ENCODE results near the gene LAMC2.

LAMC2 gene

GRCh38 chr1:183237046-183237445 is 51.0 kb downstream of the LAMC2 start:
- Histone ChIP-seq H3F3A (ENCODE audit: insufficient read depth) (no peaks in the 10 kb centered on the region), H4K20me1 (ENCODE audit: low read depth, low read length) (no peaks in the 10 kb centered on the region), H3K9ac (ENCODE audit: low read length) (no peak overlapping the region), H3K79me2 (ENCODE audit: insufficient read depth, low read length) (no peaks in the 10 kb centered on the region), H3K4me3 (ENCODE audit: insufficient read depth, low read length, poor library complexity, severe bottlenecking) (no peak overlapping the region), H3K27me3 (ENCODE audit: low read length) (no peaks in the 10 kb centered on the region), H3K9me2 (replicated peaks; ENCODE audit: insufficient read depth, low read length) (no peaks in the 10 kb centered on the region), H3K36me3 (ENCODE audit: low read length) (no peaks in the 10 kb centered on the region), H3K4me2 (ENCODE audit: low read depth, low read length, poor library complexity, severe bottlenecking) (no peak overlapping the region), H3K27ac (ENCODE audit: low read depth, low read length) (no peak overlapping the region), H2AFZ (ENCODE audit: low read depth, low read length, severe bottlenecking) (no peak overlapping the region), H3K9me3 (ENCODE audit: insufficient read depth, low read length) (no peaks in the 10 kb centered on the region)
- no peak for TF ChIP-seq EZH2phosphoT487 (conservative IDR thresholded peaks at IDR 0.05; ENCODE audit: low read length)
- TF ChIP-seq, protein P1, sequence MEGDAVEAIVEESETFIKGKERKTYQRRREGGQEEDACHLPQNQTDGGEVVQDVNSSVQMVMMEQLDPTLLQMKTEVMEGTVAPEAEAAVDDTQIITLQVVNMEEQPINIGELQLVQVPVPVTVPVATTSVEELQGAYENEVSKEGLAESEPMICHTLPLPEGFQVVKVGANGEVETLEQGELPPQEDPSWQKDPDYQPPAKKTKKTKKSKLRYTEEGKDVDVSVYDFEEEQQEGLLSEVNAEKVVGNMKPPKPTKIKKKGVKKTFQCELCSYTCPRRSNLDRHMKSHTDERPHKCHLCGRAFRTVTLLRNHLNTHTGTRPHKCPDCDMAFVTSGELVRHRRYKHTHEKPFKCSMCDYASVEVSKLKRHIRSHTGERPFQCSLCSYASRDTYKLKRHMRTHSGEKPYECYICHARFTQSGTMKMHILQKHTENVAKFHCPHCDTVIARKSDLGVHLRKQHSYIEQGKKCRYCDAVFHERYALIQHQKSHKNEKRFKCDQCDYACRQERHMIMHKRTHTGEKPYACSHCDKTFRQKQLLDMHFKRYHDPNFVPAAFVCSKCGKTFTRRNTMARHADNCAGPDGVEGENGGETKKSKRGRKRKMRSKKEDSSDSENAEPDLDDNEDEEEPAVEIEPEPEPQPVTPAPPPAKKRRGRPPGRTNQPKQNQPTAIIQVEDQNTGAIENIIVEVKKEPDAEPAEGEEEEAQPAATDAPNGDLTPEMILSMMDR (IDR thresholded peaks at IDR 0.05; ENCODE audit: insufficient read depth, low read length, poor library complexity, severe bottlenecking): no peak

- H3K36me3 ChIP-seq (ENCODE audit: low read length): no peaks in the 10 kb centered on the region
- no peak overlapping the region for H3K27ac ChIP-seq (ENCODE audit: low read depth, low read length)
Measured at GRCh38 chr1:183238071-183238470, 52.0 kb downstream of the LAMC2 start.

DNA sequence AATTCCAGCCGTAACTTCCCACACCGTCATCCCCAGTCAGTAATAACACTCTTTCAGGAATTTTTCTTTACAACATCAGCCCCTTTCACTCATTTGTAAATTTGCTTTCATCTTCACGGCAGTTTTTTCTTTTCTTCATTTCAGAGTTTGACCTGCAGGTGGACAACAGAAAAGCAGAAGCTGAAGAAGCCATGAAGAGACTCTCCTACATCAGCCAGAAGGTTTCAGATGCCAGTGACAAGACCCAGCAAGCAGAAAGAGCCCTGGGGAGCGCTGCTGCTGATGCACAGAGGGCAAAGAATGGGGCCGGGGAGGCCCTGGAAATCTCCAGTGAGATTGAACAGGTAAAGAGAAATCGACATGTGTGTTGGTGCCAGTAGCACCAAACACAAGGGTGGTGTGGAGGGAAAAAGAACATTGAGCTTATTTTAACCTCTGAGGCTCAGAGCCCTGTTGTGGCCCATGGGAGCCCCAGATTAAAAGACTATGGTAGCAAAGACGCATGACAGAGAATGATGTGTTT is 53.2 kb downstream of the LAMC2 start:
- no peaks in the 10 kb centered on the region for H3K79me2 ChIP-seq (ENCODE audit: insufficient read depth, low read length)
- H3K36me3 ChIP-seq (ENCODE audit: low read length): no peaks in the 10 kb centered on the region
- TF ChIP-seq EZH2phosphoT487 (conservative IDR thresholded peaks at IDR 0.05; ENCODE audit: low read length): no peak
- TF ChIP-seq, protein P1 (IDR thresholded peaks at IDR 0.05; ENCODE audit: insufficient read depth, low read length, poor library complexity, severe bottlenecking): no peak
- no peaks in the 10 kb centered on the region for H3F3A ChIP-seq (ENCODE audit: insufficient read depth)
- no peaks in the 10 kb centered on the region for H3K9me2 ChIP-seq (replicated peaks; ENCODE audit: insufficient read depth, low read length)
- no peak overlapping the region for H3K9ac ChIP-seq (ENCODE audit: low read length)
- H3K27me3 ChIP-seq (ENCODE audit: low read length): no peaks in the 10 kb centered on the region
- H3K27ac ChIP-seq (ENCODE audit: low read depth, low read length): no peak overlapping the region
- H3K9me3 ChIP-seq (ENCODE audit: insufficient read depth, low read length): no peaks in the 10 kb centered on the region
- no peaks in the 10 kb centered on the region for H4K20me1 ChIP-seq (ENCODE audit: low read depth, low read length)
- no peak overlapping the region for H2AFZ ChIP-seq (ENCODE audit: low read depth, low read length, severe bottlenecking)
- no peak overlapping the region for H3K4me2 ChIP-seq (ENCODE audit: low read depth, low read length, poor library complexity, severe bottlenecking)
- no peak overlapping the region for H3K4me3 ChIP-seq (ENCODE audit: insufficient read depth, low read length, poor library complexity, severe bottlenecking)

More at GRCh38 chr1:183238071-183238470, 52.0 kb downstream of the LAMC2 start:
- H3K27me3 ChIP-seq (ENCODE audit: low read length): no peaks in the 10 kb centered on the region
- no peaks in the 10 kb centered on the region for H3K9me3 ChIP-seq (ENCODE audit: insufficient read depth, low read length)
- H3K4me2 ChIP-seq (ENCODE audit: low read depth, low read length, poor library complexity, severe bottlenecking): no peak overlapping the region
- no peaks in the 10 kb centered on the region for H3K9me2 ChIP-seq (replicated peaks; ENCODE audit: insufficient read depth, low read length)
- H3K9ac ChIP-seq (ENCODE audit: low read length): no peak overlapping the region
- H3K4me3 ChIP-seq (ENCODE audit: insufficient read depth, low read length, poor library complexity, severe bottlenecking): no peak overlapping the region
- no peak overlapping the region for H2AFZ ChIP-seq (ENCODE audit: low read depth, low read length, severe bottlenecking)
- no peaks in the 10 kb centered on the region for H4K20me1 ChIP-seq (ENCODE audit: low read depth, low read length)
- H3K79me2 ChIP-seq (ENCODE audit: insufficient read depth, low read length): no peaks in the 10 kb centered on the region
- no peaks in the 10 kb centered on the region for H3F3A ChIP-seq (ENCODE audit: insufficient read depth)
- TF ChIP-seq EZH2phosphoT487 (conservative IDR thresholded peaks at IDR 0.05; ENCODE audit: low read length): no peak
- TF ChIP-seq, protein P1 (IDR thresholded peaks at IDR 0.05; ENCODE audit: insufficient read depth, low read length, poor library complexity, severe bottlenecking): no peak

All from SU-DHL-6 (cell line).